Activated T-helper 1 cell treated with Interleukin-2 at 50 U/mL for 16 hours (primary cell): Measurements from ENCODE around the gene ACER3.
A peak's percentile ranks its signal among the peaks of the same experiment; 100 is the strongest.
"Not testable (repeated sequence)": the region's sequence is repeated elsewhere in the genome, so short reads cannot be mapped to it uniquely, and the experiment has no call there.

ENCODE experiments used
- DNase-seq: peaks from one replicate; pipeline ENCODE4 v3.0.0-alpha.2; 2020; ENCODE audit warnings: low read depth

The ACER3 gene

DNA sequence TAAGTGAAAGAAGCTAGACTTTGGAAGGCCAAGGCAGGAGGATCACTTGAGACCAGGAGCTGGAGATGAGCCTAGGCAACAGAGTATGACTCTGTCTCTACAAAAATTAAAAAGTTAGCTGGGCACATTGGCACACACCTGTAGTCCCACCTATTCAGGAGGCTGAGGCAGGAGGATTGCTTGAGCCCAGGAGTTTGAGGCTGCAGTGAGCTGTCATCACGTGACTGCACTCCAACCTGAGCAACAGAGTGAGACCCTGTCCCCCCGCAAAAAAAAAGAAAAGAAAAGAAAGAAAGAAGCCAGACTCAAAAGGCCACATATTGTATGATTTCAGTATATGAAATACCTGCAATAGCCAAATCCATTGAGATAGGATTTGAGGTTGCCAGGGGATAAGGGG is 198.2 kb downstream of the ACER3 start:
- no peak for DNase-seq

- no peak for DNase-seq
Observed at GRCh38 chr11:77059806-77060205, 199.1 kb downstream of the ACER3 start.

DNA sequence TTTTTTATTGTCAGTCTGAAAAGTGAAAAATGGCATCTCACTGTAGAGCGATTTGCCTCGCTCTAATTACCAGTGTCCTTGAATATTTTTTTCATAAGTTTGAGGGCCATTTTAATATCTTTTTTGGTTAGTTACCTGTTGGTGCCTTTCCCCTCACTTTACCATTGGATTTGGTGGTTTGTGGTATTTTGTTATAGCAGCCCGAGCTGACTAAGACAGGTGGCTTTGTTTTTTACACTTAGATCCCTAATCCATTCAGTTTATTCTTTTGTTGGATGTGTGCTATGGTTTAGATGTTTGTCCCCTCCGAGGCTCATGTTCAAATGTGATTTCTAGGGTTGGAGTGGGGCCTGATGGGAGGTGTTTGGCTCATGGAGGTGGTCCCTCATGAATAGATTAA is 199.5 kb downstream of the ACER3 start:
- no peak for DNase-seq

- DNase-seq = not testable (repeated sequence)
Observed at GRCh38 chr11:77061258-77061657, 200.5 kb downstream of the ACER3 start.

- no peak for DNase-seq
Observed at GRCh38 chr11:77062924-77063323, 202.2 kb downstream of the ACER3 start.

- no peak for DNase-seq
Observed at GRCh38 chr11:77063407-77063806, 202.7 kb downstream of the ACER3 start.

DNA sequence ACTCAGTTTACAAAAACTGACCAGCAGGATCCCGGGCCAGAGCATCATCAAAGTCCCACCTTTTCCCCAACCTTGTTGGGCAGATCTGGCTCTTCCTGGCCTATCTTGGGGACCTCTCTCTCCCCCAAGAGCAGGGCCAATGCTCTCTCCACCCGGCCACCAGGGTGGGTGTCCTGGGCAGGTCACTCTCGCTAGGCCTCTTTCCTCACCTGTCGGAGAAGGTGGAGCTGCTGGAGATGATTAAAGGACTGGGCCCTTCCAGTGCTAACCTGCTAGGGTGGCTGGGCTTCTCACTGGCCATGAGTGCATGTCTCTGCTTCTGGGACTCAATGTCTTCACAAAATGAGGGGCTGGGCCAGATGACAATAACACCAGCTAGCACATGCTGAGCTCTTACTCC is 203.1 kb downstream of the ACER3 start:
- no peak for DNase-seq

DNA sequence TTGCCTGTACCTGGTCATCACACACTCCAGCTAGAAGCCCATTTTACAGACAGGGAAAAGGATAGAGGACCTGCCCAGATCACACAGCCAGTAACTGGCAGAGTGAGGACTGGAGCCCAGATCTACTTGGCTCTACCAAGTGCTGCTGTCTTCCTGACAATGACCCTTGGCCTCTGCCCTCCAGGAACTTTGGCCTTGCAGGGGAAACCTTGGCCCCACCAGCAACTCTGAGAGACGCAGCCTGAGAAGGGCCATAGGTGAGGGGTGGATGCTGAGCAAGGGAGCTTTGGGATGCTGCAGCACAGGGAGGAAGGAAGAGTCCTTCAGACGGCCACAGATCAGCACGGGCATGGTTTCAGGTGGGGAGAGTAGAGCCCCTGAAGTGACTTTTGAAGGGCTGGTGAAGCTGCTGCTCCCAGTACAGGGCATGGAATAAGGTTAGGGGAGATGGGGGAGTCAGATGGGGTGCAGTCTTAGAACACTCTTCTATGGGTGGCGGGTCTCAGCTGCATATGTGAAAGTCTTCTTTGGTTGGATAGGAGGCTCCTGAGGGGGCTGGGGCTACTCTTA is 204.0 kb downstream of the ACER3 start:
- DNase-seq = no peak

GRCh38 chr11:77065878-77066228 is 205.1 kb downstream of the ACER3 start:
- DNase-seq = no peak

DNA sequence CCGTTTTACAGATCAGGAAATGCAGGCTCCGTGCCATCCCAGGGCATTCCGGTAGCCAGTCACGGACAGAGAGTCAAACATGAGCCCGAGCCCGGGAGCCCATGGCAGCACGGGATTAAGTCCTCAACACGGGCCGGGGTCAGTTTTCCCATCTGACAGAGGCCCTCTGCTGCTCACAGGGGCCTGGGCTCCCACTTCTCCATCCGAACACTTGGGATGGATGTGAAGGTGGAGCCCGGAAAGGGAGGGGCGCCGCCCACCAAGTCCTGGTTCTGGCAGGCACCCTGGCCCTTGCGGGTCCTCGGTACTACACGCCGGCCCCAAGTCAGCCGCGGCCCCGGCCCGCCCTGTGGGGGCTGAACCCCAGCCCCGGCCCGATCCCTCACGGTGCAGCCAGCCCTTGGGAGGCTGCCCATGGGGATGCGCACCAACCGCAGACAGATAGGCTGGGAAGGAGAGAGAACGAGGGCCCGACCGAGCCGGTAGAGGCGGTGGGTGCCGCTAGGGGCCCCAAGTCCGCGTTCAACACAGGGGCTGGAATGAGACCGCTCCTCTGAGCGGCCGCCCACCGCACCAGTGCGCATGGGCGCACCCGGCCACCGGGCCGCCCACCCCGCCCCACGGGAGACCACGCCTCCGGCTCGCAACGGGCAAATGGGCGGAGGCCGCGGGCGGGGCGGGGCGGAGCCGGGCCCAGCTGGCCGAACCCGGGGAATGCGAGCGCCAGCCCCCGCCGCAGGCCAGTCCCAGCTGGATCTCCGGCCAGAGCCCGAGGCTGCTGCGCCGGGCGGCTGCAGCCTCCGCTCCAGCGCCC is 205.7 kb downstream of the ACER3 start, which contains the start of gene CAPN5:
TSS of gene CAPN5 (plus strand) at position 743 of the 814 bp plus-strand sequence. CDS start 17,916 bp downstream, outside the sequence.
- peak; percentile 78 for DNase-seq

GRCh38 chr11:77067861-77068443 is 207.2 kb downstream of the ACER3 start:
- no peak for DNase-seq

DNA sequence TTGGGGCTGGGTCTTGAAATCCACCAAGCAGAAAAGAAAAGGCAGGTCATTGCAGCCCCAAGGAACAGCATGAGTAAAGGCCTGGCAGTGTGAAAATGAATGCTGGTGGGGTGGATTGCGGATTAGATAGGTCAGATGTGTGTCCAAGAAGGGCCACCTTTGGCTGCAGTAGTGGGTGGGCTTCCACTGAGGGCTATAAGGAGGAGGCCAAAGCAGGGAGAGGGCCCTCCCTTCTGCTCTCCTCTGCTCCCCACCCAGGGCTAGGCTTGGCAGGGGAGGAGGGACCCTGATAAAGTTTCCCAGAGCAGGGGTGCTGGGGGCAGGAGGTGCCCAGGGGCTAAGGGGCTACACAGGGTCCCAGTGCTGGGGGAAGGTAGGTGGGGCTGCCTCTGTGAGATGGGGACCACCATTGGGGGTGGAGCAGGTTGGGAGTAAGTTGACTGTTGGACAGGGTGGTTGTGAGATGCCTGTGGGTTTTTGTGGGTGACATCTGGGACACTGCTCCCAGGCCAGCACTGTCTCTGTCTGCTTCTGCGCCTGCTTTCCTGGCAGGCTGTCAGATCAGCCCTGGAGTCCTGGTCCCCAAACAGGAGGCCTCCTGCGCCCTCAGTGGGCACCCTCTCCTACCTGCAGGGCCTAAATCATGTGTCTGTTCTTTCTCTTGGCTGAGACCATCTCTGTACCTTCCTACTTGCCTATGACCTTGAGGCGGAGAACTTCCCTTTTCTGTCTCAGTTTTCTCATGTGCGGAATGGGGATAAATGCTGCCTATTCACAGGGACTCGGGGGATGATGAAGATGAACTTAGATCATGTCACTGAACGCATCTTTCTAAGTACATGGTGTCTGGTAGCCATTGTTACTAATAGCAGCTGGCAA is 208.0 kb downstream of the ACER3 start:
- no peak for DNase-seq

DNA sequence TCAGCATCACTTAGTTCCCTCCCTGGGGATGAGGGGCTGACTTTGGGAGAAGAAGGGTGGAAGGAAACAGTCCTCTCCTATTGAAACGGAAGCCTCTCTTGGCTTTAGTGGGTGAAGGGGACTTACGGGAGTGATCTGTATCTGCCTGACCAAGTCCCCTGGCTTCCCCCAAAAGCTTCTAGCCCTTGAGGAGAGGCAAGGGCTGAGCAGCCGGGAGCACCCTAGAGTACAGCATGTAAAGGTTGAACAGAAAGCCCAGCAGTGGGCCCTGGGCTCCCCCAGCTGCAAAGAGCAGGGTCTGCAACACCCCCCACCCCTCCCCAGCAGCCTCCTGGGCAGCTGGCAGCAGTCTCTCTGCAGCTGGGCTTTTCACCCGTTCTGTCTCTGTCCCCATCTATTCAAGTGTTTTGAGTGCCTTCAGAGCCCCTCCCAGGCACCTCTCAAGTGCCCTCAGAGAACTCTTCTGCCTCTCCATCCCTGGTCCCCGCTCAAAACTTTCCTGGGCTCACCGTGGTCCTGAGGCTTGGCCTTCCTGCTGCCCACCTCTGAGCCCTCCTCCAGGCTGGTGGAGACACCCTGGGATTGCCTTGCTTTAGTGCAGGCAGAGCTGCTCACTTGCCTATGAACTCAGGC is 208.7 kb downstream of the ACER3 start:
- DNase-seq = no peak

- no peak for DNase-seq
Observed at GRCh38 chr11:77069969-77070582, 209.4 kb downstream of the ACER3 start.

DNA sequence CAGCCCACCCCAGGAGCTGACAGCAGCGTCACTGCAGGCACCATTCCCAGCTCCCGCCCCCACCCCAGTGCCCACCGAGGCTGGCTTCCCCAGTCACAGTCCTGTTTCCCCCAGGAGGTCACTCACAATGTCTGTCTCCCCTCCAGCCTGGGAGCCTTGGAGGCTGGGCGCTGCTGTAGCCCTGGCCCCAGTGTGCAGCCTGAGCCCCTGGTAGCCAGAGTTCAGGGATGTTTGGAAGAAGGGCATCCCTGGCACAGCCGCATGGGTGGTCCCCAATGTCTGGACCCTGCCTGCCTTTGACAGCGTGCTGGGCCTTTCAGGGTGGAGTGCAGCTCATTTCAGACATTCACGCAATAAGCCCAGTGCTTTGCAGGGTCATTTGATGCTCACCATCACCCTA is 210.4 kb downstream of the ACER3 start:
- no peak for DNase-seq

DNA sequence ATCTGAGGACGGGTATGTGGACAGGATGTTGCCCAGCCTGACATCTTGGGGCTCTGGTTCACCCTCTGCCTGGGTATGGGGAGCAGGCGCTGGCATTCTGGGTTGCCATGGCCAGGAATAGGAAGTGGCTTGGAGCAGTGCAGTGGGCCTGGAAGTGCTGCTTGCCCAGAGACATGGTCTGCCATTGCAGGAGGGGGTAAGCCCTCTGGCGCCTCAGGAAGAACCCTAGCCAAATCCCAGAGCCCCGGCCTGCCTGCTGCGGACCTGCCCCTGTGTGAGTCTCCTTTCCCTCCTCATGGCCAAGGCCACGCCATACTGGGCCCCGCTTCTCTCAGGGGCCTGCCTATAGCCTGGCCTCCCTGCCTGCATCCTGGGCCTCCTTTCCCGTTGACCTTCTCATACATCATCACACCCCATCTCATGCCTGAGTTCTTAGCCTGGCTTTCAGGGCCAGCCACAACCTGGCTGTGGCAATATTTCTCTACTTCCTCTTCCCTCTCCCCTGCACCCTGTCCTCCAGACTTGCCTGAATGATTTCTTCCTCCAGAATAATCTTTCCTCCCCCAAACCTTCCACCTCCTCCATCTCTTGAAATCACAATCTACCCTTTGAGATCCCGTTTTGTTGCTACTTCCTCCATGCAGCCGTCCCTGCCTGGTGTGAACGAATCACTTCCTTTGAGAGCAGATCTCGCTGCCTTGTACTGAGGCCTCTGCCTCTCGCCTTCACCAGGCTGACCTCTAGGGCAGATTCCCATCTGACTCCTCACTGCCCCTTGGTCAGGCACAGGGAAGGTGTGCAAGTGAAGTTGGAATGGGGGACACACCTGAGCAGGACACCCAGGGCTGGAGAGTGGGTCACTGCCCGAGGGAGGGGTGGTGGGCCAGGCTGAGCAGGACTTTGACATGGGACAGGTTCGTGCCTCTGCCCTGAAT is 211.2 kb downstream of the ACER3 start:
- DNase-seq = no peak

DNA sequence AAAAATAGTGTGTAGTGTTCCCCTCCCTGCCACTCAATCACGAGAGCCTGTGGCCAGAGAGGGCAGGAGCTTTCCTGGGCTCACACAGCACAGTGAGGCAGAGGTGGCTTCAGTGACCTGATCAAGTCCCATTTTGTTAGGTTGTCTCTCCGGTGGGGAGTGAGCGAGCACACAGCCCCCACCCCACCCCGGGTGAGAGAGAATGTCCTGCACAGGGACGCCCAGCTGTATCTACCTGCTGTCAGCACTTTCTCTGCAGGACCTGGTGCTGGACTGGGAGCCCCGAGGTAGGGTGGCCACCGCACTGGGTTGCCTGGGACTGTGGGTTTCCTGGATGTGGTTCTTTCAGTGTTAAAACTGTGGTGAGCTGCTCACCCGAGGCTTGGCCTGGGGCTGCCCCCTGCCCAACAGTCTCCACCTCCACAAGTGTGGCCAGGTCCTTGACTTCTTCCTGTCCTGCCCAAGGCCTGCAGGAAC is 212.2 kb downstream of the ACER3 start:
- no peak for DNase-seq

DNA sequence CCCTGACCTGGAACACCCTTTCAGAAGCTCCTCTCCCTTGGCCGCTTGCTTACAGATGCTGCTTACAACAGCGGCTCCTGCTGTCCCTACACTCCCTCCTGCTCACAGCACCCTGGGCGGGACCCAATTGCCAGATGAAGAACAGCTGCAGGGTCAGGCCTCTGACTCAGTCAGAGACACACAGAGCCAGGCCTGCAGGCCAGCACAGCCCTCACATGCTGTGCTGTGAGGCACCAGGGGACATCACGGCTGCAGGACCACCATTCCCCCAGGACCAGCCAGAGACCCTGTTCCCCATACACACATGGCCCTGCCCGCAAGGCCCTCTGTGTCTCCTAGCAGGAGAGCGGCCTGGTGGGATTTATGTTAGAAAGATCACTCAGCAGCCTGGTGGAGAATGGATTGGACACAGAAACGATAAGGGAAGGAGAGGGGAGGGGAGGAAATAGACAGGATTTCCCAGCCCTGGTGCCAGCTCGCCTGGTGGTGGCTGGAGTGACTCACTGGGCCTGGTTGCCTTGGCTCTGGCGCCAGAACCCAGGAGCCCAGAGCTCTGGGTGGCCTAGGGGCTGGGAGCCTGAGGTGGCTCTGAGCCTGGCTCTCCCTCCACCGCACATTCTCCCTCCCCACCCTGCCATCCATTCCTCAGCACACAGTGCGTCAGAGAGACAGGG is 212.7 kb downstream of the ACER3 start:
- DNase-seq = no peak

- DNase-seq = no peak
Observed at GRCh38 chr11:77074205-77074604, 213.5 kb downstream of the ACER3 start.
